WERI-Rb-1 (cell line): ENCODE measurements around the gene DCC.

Experiments used
- DNase-seq: peaks from one replicate; pipeline ENCODE4 v3.0.0-alpha.2; 2020
- H3K27ac ChIP-seq: fragments of 250-450 bp; sonication (Bioruptor Pico); 2 replicates; pipeline ENCODE4 v1.5.1; 2020; ENCODE audit warnings: mild to moderate bottlenecking, moderate library complexity
- H3K27me3 ChIP-seq: fragments of 250-450 bp; sonication (Bioruptor Pico); 2 replicates; pipeline ENCODE4 v1.5.1; 2021; ENCODE audit warnings: mild to moderate bottlenecking, low read depth, moderate library complexity; ENCODE audit not compliant: insufficient read depth, severe bottlenecking
- H3K36me3 ChIP-seq: fragments of 250-450 bp; sonication (Bioruptor Pico); 2 replicates; pipeline ENCODE4 v1.5.1; 2020; ENCODE audit warnings: mild to moderate bottlenecking, moderate library complexity
- H3K4me3 ChIP-seq: 2 replicates; pipeline ENCODE4 v1.5.1; 2011; ENCODE audit warnings: low read depth, mild to moderate bottlenecking, control low read depth, low read length
- H3K9me3 ChIP-seq: fragments of 250-450 bp; sonication (Bioruptor Pico); 2 replicates; pipeline ENCODE4 v1.5.1; 2021; ENCODE audit warnings: mild to moderate bottlenecking, moderate library complexity; ENCODE audit not compliant: severe bottlenecking
- CTCF ChIP-seq: IDR thresholded peaks from 2 replicates; pipeline ENCODE4 v1.5.1; 2011; ENCODE audit warnings: low read depth, mild to moderate bottlenecking, control low read depth, inconsistent platforms, low read length

DCC gene

GRCh38 chr18:52395146-52395852 lies 55.3 kb downstream of the DCC start:
- no peaks in the 10 kb centered on the region for H3K27me3 ChIP-seq
- no peak for DNase-seq
- no peak overlapping the region for H3K4me3 ChIP-seq
- H3K9me3 ChIP-seq = no peaks in the 10 kb centered on the region
- H3K36me3 ChIP-seq = no peaks in the 10 kb centered on the region
- H3K27ac ChIP-seq = no peak overlapping the region
- TF ChIP-seq CTCF = no peak

DNA sequence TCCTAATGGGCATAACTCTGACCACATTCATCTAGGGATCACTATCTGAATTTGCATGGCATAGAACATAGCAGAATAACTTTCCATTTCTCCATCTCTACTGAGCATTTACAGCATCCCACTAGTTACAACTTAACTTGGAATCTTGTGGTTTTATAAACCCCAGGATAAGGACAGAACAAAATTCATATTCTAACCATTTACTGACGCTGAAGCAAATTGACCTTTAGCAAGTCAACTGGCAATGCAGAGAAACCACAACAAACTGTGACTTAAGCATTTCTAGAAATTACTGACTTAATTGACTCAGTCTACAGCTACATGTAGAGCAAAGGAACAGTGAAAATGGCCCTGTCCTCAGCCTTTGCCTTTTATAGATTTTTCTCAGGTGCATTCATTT lies 61.2 kb downstream of the DCC start:
- Histone ChIP-seq H3K9me3 (no peaks in the 10 kb centered on the region), H3K27ac (no peak overlapping the region), H3K36me3 (no peaks in the 10 kb centered on the region), H3K27me3 (no peaks in the 10 kb centered on the region), H3K4me3 (no peak overlapping the region)
- no peak for TF ChIP-seq CTCF
- DNase-seq = no peak

DNA sequence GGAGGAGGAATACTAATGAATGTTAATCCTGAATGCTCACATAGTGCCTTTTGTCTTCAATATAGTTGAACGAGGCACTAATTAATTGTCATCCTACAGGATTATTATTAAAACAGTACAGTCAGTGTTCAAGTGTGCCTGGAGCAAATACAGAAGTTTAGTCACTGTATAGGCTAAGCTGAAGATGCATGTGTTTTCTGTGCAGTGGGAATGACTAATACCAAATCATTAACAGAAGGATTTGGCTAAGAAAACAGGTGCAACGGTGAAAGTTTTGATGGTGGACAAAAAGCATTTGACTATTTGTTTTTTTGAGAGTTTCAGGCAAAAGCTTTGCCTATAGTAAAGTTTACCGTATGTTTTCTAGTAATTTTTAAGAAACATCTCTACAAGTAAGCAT lies 62.8 kb downstream of the DCC start:
- no peak for TF ChIP-seq CTCF

DNA sequence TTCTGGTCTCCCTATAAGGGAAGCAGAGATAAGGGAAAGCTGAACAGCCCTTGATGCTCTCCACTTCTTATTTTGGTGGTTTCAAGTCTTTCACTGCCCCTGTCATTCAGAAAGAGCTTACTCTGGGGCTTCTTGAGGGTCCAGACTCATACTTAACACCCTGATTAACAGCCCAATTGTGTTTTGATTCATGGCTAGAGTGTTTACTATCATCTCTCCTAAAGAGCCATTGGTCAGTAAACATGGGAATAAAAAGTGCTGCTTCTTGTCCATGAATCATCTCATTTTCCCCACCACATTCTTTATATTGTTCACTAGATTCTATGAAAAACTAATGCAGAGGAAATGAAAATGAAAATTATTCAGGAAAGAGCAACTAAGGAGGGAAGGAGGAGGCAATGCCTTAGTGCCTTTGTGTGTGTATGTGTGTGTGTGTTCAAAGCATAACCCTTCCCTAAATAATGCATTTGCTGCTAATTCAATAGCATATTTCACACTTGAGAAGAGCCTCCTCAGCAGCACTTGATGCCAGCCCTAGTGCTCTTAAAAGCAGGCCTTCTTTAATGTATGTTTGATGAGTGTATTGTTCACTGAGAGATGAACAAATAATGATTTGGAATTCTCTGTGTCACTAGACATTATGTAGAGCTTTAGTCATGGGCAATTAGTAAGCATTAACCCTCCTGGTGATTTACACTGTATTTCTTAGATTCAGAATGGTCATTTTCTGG lies 63.5 kb downstream of the DCC start:
- Histone ChIP-seq H3K27me3 (no peaks in the 10 kb centered on the region), H3K4me3 (no peak overlapping the region), H3K9me3 (no peaks in the 10 kb centered on the region), H3K36me3 (no peaks in the 10 kb centered on the region), H3K27ac (no peak overlapping the region)
- DNase-seq = no peak
- TF ChIP-seq CTCF = no peak

More for the DNA sequence above, 62.8 kb downstream of the DCC start:
- no peaks in the 10 kb centered on the region for H3K36me3 ChIP-seq
- no peaks in the 10 kb centered on the region for H3K9me3 ChIP-seq
- no peak overlapping the region for H3K27ac ChIP-seq
- no peak for DNase-seq
- H3K27me3 ChIP-seq = no peaks in the 10 kb centered on the region
- no peak overlapping the region for H3K4me3 ChIP-seq

DNA sequence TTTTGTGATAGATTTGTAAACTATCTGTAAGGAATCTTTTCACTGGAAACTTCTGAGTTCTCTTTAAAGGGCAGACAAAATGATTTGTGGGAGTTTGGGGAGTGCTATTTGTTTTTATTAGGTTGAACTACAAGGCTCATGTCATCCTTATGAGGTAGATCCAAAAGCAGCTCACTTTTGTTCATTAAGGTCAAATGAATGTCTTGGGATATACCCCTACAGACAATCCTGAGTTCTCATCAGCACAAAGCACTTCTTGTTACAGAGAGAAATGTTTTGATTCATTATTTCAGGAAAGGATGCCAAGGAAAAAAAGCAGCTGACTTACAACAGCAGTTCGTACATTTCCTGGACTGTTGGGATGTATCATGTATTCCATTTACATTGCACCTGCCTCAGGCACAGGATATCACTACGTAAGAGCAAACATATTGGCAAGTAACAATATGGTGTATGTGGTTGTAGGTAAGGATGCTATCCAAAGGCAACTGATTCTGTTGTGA lies 68.9 kb downstream of the DCC start:
- no peak for TF ChIP-seq CTCF
- no peak overlapping the region for H3K27ac ChIP-seq
- H3K9me3 ChIP-seq = no peaks in the 10 kb centered on the region
- no peaks in the 10 kb centered on the region for H3K36me3 ChIP-seq
- H3K27me3 ChIP-seq = no peaks in the 10 kb centered on the region
- no peak overlapping the region for H3K4me3 ChIP-seq
- no peak for DNase-seq
